ENCODE measurements around the gene GGT7. TPM values are rescaled to one million over a fixed set of nuclear protein-coding genes. Genes with fewer than 3 reads are reported as not detected.

GGT7 gene
- total RNA-seq, 3 donors from 2014 or later = 14.4 to 24.6 (median 20.3) TPM

GRCh38 chr20:34850969-34851368 lies 21.7 kb downstream of the GGT7 start:
- Histone ChIP-seq H3K36me3 (ENCODE audit: low read depth) (no peaks in the 10 kb centered on the region), H3K9me3 (no peaks in the 10 kb centered on the region), H3K4me3 (no peak overlapping the region), H3K4me1 (ENCODE audit: low read depth) (no peaks in the 10 kb centered on the region)
- intact Hi-C loops (cut with DNase I, micrococcal nuclease) = no loop called here
- TF ChIP-seq, protein P1, sequence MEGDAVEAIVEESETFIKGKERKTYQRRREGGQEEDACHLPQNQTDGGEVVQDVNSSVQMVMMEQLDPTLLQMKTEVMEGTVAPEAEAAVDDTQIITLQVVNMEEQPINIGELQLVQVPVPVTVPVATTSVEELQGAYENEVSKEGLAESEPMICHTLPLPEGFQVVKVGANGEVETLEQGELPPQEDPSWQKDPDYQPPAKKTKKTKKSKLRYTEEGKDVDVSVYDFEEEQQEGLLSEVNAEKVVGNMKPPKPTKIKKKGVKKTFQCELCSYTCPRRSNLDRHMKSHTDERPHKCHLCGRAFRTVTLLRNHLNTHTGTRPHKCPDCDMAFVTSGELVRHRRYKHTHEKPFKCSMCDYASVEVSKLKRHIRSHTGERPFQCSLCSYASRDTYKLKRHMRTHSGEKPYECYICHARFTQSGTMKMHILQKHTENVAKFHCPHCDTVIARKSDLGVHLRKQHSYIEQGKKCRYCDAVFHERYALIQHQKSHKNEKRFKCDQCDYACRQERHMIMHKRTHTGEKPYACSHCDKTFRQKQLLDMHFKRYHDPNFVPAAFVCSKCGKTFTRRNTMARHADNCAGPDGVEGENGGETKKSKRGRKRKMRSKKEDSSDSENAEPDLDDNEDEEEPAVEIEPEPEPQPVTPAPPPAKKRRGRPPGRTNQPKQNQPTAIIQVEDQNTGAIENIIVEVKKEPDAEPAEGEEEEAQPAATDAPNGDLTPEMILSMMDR (IDR thresholded peaks at IDR 0.05) = no peak
- DNase-seq (no peak), ATAC-seq (no peak)

DNA sequence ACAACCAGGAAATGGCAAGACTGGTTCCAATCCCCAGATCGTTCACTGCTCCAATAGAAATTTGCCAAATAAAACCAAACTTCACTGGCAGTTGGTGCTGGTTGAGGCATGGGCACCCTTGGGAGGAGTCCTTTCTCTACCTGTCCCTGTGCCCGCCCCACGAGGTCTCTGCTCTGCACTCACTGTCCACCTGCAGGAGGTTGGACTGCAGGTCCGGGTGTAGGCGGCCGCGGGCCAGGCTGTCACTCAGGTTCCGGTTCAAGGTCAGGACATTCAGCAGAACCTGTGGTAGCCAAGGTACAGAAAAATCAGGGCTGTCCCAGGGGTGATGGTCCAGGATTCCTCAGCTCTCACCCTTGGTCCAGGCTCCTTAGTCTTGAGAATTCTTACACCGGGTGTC lies 22.9 kb downstream of the GGT7 start:
- TF ChIP-seq, protein P1 (IDR thresholded peaks at IDR 0.05) = no peak
- Histone ChIP-seq H3K36me3 (ENCODE audit: low read depth) (no peaks in the 10 kb centered on the region), H3K4me3 (no peak overlapping the region), H3K4me1 (ENCODE audit: low read depth) (no peaks in the 10 kb centered on the region), H3K9me3 (no peaks in the 10 kb centered on the region)
- ATAC-seq (no peak), DNase-seq (no peak)
- intact Hi-C loops (cut with DNase I, micrococcal nuclease) = no loop called here

GRCh38 chr20:34848597-34848996 lies 24.1 kb downstream of the GGT7 start:
- intact Hi-C loops (cut with DNase I, micrococcal nuclease) = no loop called here
- TF ChIP-seq, protein P1 (IDR thresholded peaks at IDR 0.05) = no peak
- no peak for ATAC-seq
- no peak for DNase-seq
- Histone ChIP-seq H3K4me3 (no peak overlapping the region), H3K4me1 (ENCODE audit: low read depth) (no peaks in the 10 kb centered on the region), H3K36me3 (ENCODE audit: low read depth) (no peaks in the 10 kb centered on the region), H3K9me3 (no peaks in the 10 kb centered on the region)

DNA sequence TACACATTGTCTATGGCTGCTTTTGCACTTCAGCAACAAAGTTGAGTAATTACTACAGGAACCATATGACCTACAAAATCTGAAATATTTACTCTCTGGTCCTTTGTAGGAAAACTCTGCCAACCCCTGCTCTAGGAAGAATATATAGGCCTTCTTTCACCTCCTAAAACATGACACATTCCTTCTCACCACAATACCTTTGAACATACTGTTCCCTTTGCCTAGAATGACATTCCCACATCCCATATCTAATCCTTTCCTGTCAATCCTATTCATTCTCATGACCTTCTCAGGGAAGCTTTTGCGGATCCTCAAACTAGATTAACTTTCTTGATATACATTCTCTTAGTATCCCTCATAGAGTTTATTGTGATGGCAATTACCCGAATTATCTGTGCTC lies 29.2 kb downstream of the GGT7 start:
- no peaks in the 10 kb centered on the region for H3K4me1 ChIP-seq (ENCODE audit: low read depth)
- no peak for ATAC-seq
- intact Hi-C loops (cut with DNase I, micrococcal nuclease) = no loop called here
- no peak overlapping the region for H3K4me3 ChIP-seq
- H3K9me3 ChIP-seq = no peaks in the 10 kb centered on the region
- TF ChIP-seq, protein P1 (IDR thresholded peaks at IDR 0.05) = no peak
- DNase-seq = no peak
- no peaks in the 10 kb centered on the region for H3K36me3 ChIP-seq (ENCODE audit: low read depth)

- ATAC-seq = no peak
- intact Hi-C loops (cut with DNase I, micrococcal nuclease) = no loop called here
- TF ChIP-seq, protein P1 (IDR thresholded peaks at IDR 0.05) = no peak
- Histone ChIP-seq H3K36me3 (ENCODE audit: low read depth) (no peaks in the 10 kb centered on the region), H3K4me1 (ENCODE audit: low read depth) (no peaks in the 10 kb centered on the region), H3K9me3 (no peaks in the 10 kb centered on the region), H3K4me3 (no peak overlapping the region)
- DNase-seq = no peak
Measured at GRCh38 chr20:34842143-34842542, 30.5 kb downstream of the GGT7 start.

DNA sequence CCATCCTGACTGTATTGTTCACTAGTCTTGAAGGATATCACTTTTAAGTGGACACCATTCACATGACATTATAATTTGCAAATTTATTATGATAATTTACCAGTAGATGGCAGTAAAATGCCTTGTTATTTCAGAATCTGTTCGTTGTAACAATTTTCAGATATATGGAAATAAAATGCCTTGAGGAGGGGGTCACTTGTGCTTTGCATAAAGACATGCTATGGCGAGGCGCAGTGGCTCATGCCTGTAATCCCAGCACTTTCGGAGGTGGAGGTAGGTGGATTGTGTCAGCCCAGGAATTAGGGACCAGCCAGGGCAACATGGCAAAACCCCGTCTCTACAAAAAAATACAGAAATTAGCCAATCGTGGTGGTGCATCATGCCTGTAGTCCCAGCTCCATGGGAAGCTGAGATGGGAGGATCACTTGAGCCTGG lies 38.2 kb downstream of the GGT7 start:
- intact Hi-C loops (cut with DNase I, micrococcal nuclease) = no loop called here
- DNase-seq = no peak

More for the DNA sequence above, 38.2 kb downstream of the GGT7 start:
- TF ChIP-seq, protein P1 (IDR thresholded peaks at IDR 0.05) = no peak
- Histone ChIP-seq H3K36me3 (ENCODE audit: low read depth) (no peaks in the 10 kb centered on the region), H3K4me1 (ENCODE audit: low read depth) (no peaks in the 10 kb centered on the region), H3K9me3 (no peaks in the 10 kb centered on the region), H3K4me3 (no peak overlapping the region)
- peak; percentile 45 for ATAC-seq
